GM19240 (cell line): ENCODE data around the gene CCNYL1.

Source experiments
- DNase-seq: peaks from one replicate; pipeline ENCODE4 v3.0.0; 2011; ENCODE audit warnings: low spot score; ENCODE audit not compliant: insufficient read length

The CCNYL1 gene

GRCh38 chr2:207790898-207791297 is 79.5 kb downstream of the CCNYL1 start:
- no peak for DNase-seq

DNA sequence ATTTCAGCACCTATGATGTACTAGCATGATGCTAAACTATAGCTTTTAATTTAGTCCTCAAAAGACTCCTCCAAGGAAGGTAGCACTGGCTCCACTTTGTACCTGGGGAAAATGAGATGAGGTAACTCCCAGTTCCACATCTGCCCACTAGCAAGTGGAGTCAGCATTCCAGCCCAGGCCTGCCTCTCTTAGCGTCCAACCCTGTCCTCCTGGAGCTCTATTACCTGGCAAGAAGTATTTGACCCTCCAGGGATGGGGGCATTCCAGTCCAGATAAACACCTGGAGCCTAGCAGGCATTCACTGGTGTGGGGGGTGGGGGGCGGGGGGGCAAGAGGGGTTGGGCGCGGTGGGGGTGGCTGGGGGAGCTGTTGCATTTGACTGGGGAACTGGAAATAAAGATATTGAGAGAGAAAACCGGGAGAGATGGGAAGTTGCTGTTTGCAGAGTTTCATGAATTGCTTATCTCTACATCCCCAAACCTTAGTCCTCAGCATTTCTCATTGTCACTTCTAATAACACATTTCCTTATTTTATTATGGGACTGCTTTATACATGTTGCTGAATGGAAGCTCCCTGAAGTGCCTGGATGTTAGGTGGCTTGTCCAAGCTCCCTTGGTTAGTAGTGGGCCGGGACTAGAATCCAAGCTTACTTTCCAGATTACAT is 80.3 kb downstream of the CCNYL1 start:
- DNase-seq = no peak

DNA sequence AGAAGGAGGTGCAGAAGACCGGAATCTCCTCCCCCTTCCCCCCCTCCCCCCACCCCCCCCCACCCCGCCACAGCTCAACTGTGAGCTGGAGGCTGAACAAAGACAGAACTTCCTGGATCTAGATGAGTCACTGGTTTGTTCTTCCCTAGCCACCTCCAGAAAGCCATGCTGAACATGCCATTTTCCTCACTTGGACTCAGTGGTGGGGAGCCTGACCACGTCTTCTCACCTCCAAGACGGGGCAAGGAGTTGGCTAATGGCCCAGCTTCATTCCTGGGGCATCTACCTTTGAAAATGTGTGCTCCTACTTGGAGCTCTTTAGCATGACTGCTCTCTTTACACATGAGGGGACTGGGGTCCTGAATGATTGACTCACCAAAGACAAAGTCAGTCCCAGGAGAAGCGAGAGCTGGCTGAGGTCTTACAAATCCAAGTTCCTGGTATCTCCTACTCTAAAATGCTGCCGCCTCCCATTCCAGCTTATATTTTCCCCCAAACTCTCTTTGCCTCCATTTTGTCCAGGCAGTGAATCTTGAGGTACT is 80.9 kb downstream of the CCNYL1 start:
- no peak for DNase-seq

GRCh38 chr2:207796585-207797350 is 85.3 kb downstream of the CCNYL1 start:
- DNase-seq = no peak

- no peak for DNase-seq
These were observed 89.8 kb downstream of the CCNYL1 start for GRCh38 chr2:207801259-207801658.

- DNase-seq = no peak
These were observed 91.2 kb downstream of the CCNYL1 start for GRCh38 chr2:207802650-207803049.
